ENCODE results near the gene C16orf78.

The C16orf78 gene

GRCh38 chr16:49344401-49344800 is 29.2 kb upstream of the C16orf78 start:
- no peak for TF ChIP-seq ISL1 (CRISPR knock-in tag; IDR thresholded peaks at IDR 0.05)
- no peak for TF ChIP-seq TCF4 (CRISPR knock-in tag; IDR thresholded peaks at IDR 0.05; ENCODE audit: borderline replicate concordance)
- TF ChIP-seq PPARA (CRISPR knock-in tag; IDR thresholded peaks at IDR 0.05; ENCODE audit: borderline replicate concordance): no peak
- no peak for TF ChIP-seq GLIS3 (CRISPR knock-in tag; IDR thresholded peaks at IDR 0.05)
- no peak for TF ChIP-seq CREB5 (CRISPR knock-in tag; IDR thresholded peaks at IDR 0.05; ENCODE audit: low read depth)
- TF ChIP-seq CSRNP3 (CRISPR knock-in tag; IDR thresholded peaks at IDR 0.05): no peak
- TF ChIP-seq ZFP3 (CRISPR knock-in tag; IDR thresholded peaks at IDR 0.05): no peak
- no peak for ATAC-seq

GRCh38 chr16:49345829-49346228 is 27.8 kb upstream of the C16orf78 start:
- ATAC-seq: no peak
- TF ChIP-seq CSRNP3 (CRISPR knock-in tag; IDR thresholded peaks at IDR 0.05) (no peak), PPARA (CRISPR knock-in tag; IDR thresholded peaks at IDR 0.05; ENCODE audit: borderline replicate concordance) (no peak), ISL1 (CRISPR knock-in tag; IDR thresholded peaks at IDR 0.05) (no peak), GLIS3 (CRISPR knock-in tag; IDR thresholded peaks at IDR 0.05) (no peak), OSR1 (CRISPR knock-in tag; IDR thresholded peaks at IDR 0.05) (no peak), TCF4 (CRISPR knock-in tag; IDR thresholded peaks at IDR 0.05; ENCODE audit: borderline replicate concordance) (no peak), ZFP3 (CRISPR knock-in tag; IDR thresholded peaks at IDR 0.05) (no peak), ZC3H10 (CRISPR knock-in tag; IDR thresholded peaks at IDR 0.05) (no peak), TSHZ2 (CRISPR knock-in tag; IDR thresholded peaks at IDR 0.05) (no peak), CREB5 (CRISPR knock-in tag; IDR thresholded peaks at IDR 0.05; ENCODE audit: low read depth) (no peak), ESRRG (CRISPR knock-in tag; IDR thresholded peaks at IDR 0.05) (no peak), ARNTL (CRISPR knock-in tag; IDR thresholded peaks at IDR 0.05; ENCODE audit: borderline replicate concordance, low read depth) (no peak), BACH2 (CRISPR knock-in tag; IDR thresholded peaks at IDR 0.05; ENCODE audit: borderline replicate concordance) (no peak)

- no peak for ATAC-seq
- TF ChIP-seq TSHZ2 (CRISPR knock-in tag; IDR thresholded peaks at IDR 0.05) (no peak), CREB5 (CRISPR knock-in tag; IDR thresholded peaks at IDR 0.05; ENCODE audit: low read depth) (no peak), TOX (CRISPR knock-in tag; IDR thresholded peaks at IDR 0.05; ENCODE audit: borderline replicate concordance) (no peak)
These were observed 27.1 kb upstream of the C16orf78 start for GRCh38 chr16:49346459-49346858.
